Smooth muscle cell (in vitro differentiated cells): ENCODE measurements around the gene IFI27L2. TPM values are rescaled to one million over a fixed set of nuclear protein-coding genes. Genes with fewer than 3 reads are reported as not detected.

Source experiments
- DNase-seq: peaks from one replicate; lab custom pipeline; 2025; ENCODE audit not compliant: unreplicated experiment; lab: John Stamatoyannopoulos, UW
- H2AFZ ChIP-seq: fragments of 200-600 bp; sonication (generic); 2 replicates; pipeline ENCODE4 v1.6.0; 2016; ENCODE audit warnings: antibody characterized with exemption, low read depth, mild to moderate bottlenecking
- H3F3A ChIP-seq: fragments of 200-600 bp; sonication (generic); 2 replicates; pipeline ENCODE4 v1.6.0; 2017; ENCODE audit warnings: antibody characterized with exemption, low read depth
- H3K27ac ChIP-seq: fragments of 200-600 bp; sonication (generic); 2 replicates; pipeline ENCODE4 v1.5.1; 2016; ENCODE audit warnings: low read depth, mild to moderate bottlenecking
- H3K27me3 ChIP-seq: fragments of 200-600 bp; sonication (generic); 2 replicates; pipeline ENCODE4 v1.6.1; 2016; ENCODE audit warnings: low read depth, mild to moderate bottlenecking
- H3K36me3 ChIP-seq: fragments of 200-600 bp; sonication (generic); 2 replicates; pipeline ENCODE4 v1.5.1; 2016; ENCODE audit warnings: low read depth
- H3K4me1 ChIP-seq: fragments of 200-600 bp; sonication (generic); 2 replicates; pipeline ENCODE4 v1.5.1; 2016; ENCODE audit warnings: low read depth
- H3K4me2 ChIP-seq: fragments of 200-600 bp; sonication (generic); 2 replicates; pipeline ENCODE4 v1.6.0; 2016; ENCODE audit warnings: mild to moderate bottlenecking
- H3K4me3 ChIP-seq: fragments of 200-600 bp; sonication (generic); 2 replicates; pipeline ENCODE4 v1.5.1; 2016; ENCODE audit warnings: mild to moderate bottlenecking
- H3K79me2 ChIP-seq: fragments of 200-600 bp; sonication (generic); 2 replicates; pipeline ENCODE4 v1.6.0; 2016; ENCODE audit warnings: low read depth, mild to moderate bottlenecking
- H3K9ac ChIP-seq: fragments of 200-600 bp; sonication (generic); 2 replicates; pipeline ENCODE4 v1.6.0; 2016; ENCODE audit warnings: low read depth
- H3K9me3 ChIP-seq: fragments of 200-600 bp; sonication (generic); replicated peaks from 2 replicates; pipeline ENCODE4 v1.5.1; 2016; ENCODE audit warnings: low read depth
- H4K20me1 ChIP-seq: fragments of 200-600 bp; sonication (generic); 2 replicates; pipeline ENCODE4 v1.6.0; 2016; ENCODE audit warnings: low read depth
- CTCF ChIP-seq: fragments of 200-600 bp; sonication (generic); IDR thresholded peaks from 2 replicates; pipeline ENCODE4 v1.5.1; 2017; ENCODE audit warnings: borderline replicate concordance, mild to moderate bottlenecking, antibody characterized with exemption; ENCODE audit not compliant: insufficient read depth, poor library complexity, severe bottlenecking
- WGBS: methylation state at CpG from one replicate; pipeline ENCODE4 v1.1.7; 2016; ENCODE audit warnings: low lambda C conversion rate; 5-methylcytosine and 5-hydroxymethylcytosine counted together
- polyA plus RNA-seq: library from polyadenylated mRNA; unstranded; fragments of >200 nt; fragmentation: Nextera tagmentation; extraction: Ambion mirVana; gene quantifications from 2 replicates; pipeline ENCODE4 v1.2.1, GENCODE V29; 2016
- total RNA-seq: library from RNA; depleted of rRNA; stranded (reverse); fragments of >200 nt; gene quantifications from 2 replicates; pipeline ENCODE4 v1.2.3, GENCODE V29; 2014

IFI27L2 gene
- total and polyA plus RNA-seq, 2 experiments from 2014 or later, result 96.0 to 162 TPM

- DNase-seq, result no peak
- no peak overlapping the region for H3K9ac ChIP-seq
- no peak overlapping the region for H3K27ac ChIP-seq
- no peaks in the 10 kb centered on the region for H3K4me1 ChIP-seq
- H3K27me3 ChIP-seq, result no peaks in the 10 kb centered on the region
- no peaks in the 10 kb centered on the region for H3K79me2 ChIP-seq
- H4K20me1 ChIP-seq, result no peaks in the 10 kb centered on the region
- no peak for TF ChIP-seq CTCF
- WGBS, result 86% methylated on average over 4 of the region's 4 CpGs
- no peaks in the 10 kb centered on the region for H3K36me3 ChIP-seq
- no peak overlapping the region for H2AFZ ChIP-seq
- no peak overlapping the region for H3K4me3 ChIP-seq
- H3K9me3 ChIP-seq, result no peaks in the 10 kb centered on the region
- H3K4me2 ChIP-seq, result no peak overlapping the region
- H3F3A ChIP-seq, result no peaks in the 10 kb centered on the region
Observed at GRCh38 chr14:94135476-94135875, 6.1 kb upstream of the IFI27L2 start.

GRCh38 chr14:94132285-94132887, 3.0 kb upstream of the IFI27L2 start:
- H3K27ac ChIP-seq, result no peak overlapping the region
- H3K9me3 ChIP-seq, result no peaks in the 10 kb centered on the region
- no peaks in the 10 kb centered on the region for H3K79me2 ChIP-seq
- 50% methylated on average over 4 of the region's 4 CpGs for WGBS
- H3K27me3 ChIP-seq, result no peaks in the 10 kb centered on the region
- no peaks in the 10 kb centered on the region for H4K20me1 ChIP-seq
- no peak for DNase-seq
- H3K9ac ChIP-seq, result no peak overlapping the region
- no peak overlapping the region for H2AFZ ChIP-seq
- peaks cover 6% of the 10 kb centered on the region for H3K4me1 ChIP-seq
- H3K36me3 ChIP-seq, result no peaks in the 10 kb centered on the region
- no peak overlapping the region for H3K4me3 ChIP-seq
- no peaks in the 10 kb centered on the region for H3F3A ChIP-seq
- peak; percentile 88 for TF ChIP-seq CTCF
- H3K4me2 ChIP-seq, result no peak overlapping the region

- no peak overlapping the region for H3K27ac ChIP-seq
- no peaks in the 10 kb centered on the region for H3K79me2 ChIP-seq
- no peaks in the 10 kb centered on the region for H3K27me3 ChIP-seq
- DNase-seq, result no peak
- H3K9me3 ChIP-seq, result no peaks in the 10 kb centered on the region
- H4K20me1 ChIP-seq, result no peaks in the 10 kb centered on the region
- no peak overlapping the region for H3K9ac ChIP-seq
- H2AFZ ChIP-seq, result peak overlapping the region; percentile 89
- peak overlapping the region; percentile 64 for H3K4me3 ChIP-seq
- WGBS, result 2% methylated on average over 12 of the region's 12 CpGs
- peak overlapping the region; percentile 97 for H3K4me2 ChIP-seq
- no peaks in the 10 kb centered on the region for H3F3A ChIP-seq
- no peaks in the 10 kb centered on the region for H3K36me3 ChIP-seq
- peaks cover 6% of the 10 kb centered on the region for H3K4me1 ChIP-seq
- TF ChIP-seq CTCF, result no peak
Observed at GRCh38 chr14:94129758-94130414, 482 bp upstream of the IFI27L2 start.
